Endothelial cell of umbilical vein (primary cell): ENCODE data around the gene CCL1. TPM values are rescaled to one million over a fixed set of nuclear protein-coding genes. Genes with fewer than 3 reads are reported as not detected.
A peak's percentile ranks its signal among the peaks of the same experiment; 100 is the strongest.

ENCODE experiments used
- BruUV-seq: library from RNA; stranded (reverse); fragments of 400-500 nt; replicated peaks from 2 replicates; lab custom pipeline; 2021; lab: Mats Ljungman, UMichigan
- CTCF ChIA-PET: fragments of 300-600, 350-600 bp; sonication (Branson Sonifier 250); formaldehyde crosslinking; loops from one replicate; lab custom pipeline; 2021; ENCODE audit warnings: antibody characterized with exemption, inconsistent platforms; lab: Charles Lee
- POLR2A ChIA-PET: fragments of 300-600, 350-600 bp; sonication (Branson Sonifier 250); formaldehyde crosslinking; loops from one replicate; lab custom pipeline; 2021; ENCODE audit warnings: antibody characterized with exemption, inconsistent platforms; lab: Charles Lee
- DNase-seq: peaks from one replicate; pipeline ENCODE4 v3.0.0-alpha.2; 2011; ENCODE audit warnings: low read depth, low spot score
- FAIRE-seq: peaks from 2 replicates; lab custom pipeline; 2011; peaks lifted over from hg19 to GRCh38; lab: Jason Lieb, UNC
- H2AFZ ChIP-seq: 2 replicates; pipeline ENCODE4 v1.6.0; 2012; ENCODE audit warnings: low read depth, low read length, control low read depth, inconsistent platforms
- H3K27ac ChIP-seq: 2 replicates; pipeline ENCODE4 v1.5.1; 2011; ENCODE audit warnings: low read depth, mild to moderate bottlenecking, control low read depth, low read length, moderate library complexity; ENCODE audit not compliant: insufficient read depth
- H3K27me3 ChIP-seq, 2 experiments: 2 replicates each; pipeline versions ENCODE4 v1.6.0 to v1.6.1; 2011; ENCODE audit warnings: low read length in 2 of 2, mixed read lengths in 1 of 2; ENCODE audit not compliant: control insufficient read depth in 2 of 2, insufficient read depth in 2 of 2
- H3K36me3 ChIP-seq, 2 experiments: 2 replicates in 1 of 2; 3 replicates in 1 of 2; pipeline ENCODE4 v1.5.1; 2011; ENCODE audit warnings: low read length in 2 of 2, mild to moderate bottlenecking in 1 of 2, moderate library complexity in 1 of 2; ENCODE audit not compliant: control insufficient read depth in 2 of 2, insufficient read depth in 2 of 2; ENCODE audit errors: extremely low read depth in 1 of 2
- H3K4me1 ChIP-seq: 3 replicates; pipeline ENCODE4 v1.5.1; 2011; ENCODE audit warnings: mild to moderate bottlenecking, low read length; ENCODE audit not compliant: control insufficient read depth, insufficient read depth; ENCODE audit errors: extremely low read depth
- H3K4me2 ChIP-seq: 2 replicates; pipeline ENCODE4 v1.6.1; 2011; ENCODE audit warnings: low read length, control low read depth, mixed read lengths; ENCODE audit not compliant: insufficient read depth
- H3K4me3 ChIP-seq, 3 experiments: fragments of 200-600 bp in 1 of 3; sonication (generic), shearing (Covaris generic) in 1 of 3; replicated peaks in 1 of 3; 2 replicates each; pipeline ENCODE4 v1.5.1; 2011 to 2016; ENCODE audit warnings: control low read depth in 3 of 3, low read length in 3 of 3, mild to moderate bottlenecking in 2 of 3, inconsistent platforms in 1 of 3, low read depth in 1 of 3, moderate library complexity in 1 of 3; ENCODE audit not compliant: insufficient read depth in 1 of 3
- H3K79me2 ChIP-seq: 2 replicates; pipeline ENCODE4 v1.6.0; 2012; ENCODE audit warnings: low read length, inconsistent platforms; ENCODE audit not compliant: control insufficient read depth, insufficient read depth
- H3K9ac ChIP-seq: replicated peaks from 2 replicates; pipeline ENCODE3; 2011; ENCODE audit warnings: low read length, control low read depth; ENCODE audit not compliant: insufficient read depth; ENCODE audit errors: extremely low read depth
- H3K9me1 ChIP-seq: replicated peaks from 3 replicates; pipeline ENCODE4 v1.6.0; 2011; ENCODE audit warnings: mild to moderate bottlenecking, low read length; ENCODE audit not compliant: control insufficient read depth, insufficient read depth; ENCODE audit errors: extremely low read depth
- H3K9me3 ChIP-seq: replicated peaks from 2 replicates; pipeline ENCODE4 v1.5.1; 2012; ENCODE audit warnings: low read length, inconsistent platforms; ENCODE audit not compliant: control insufficient read depth, insufficient read depth
- H4K20me1 ChIP-seq: replicated peaks from 2 replicates; pipeline ENCODE3; 2011; ENCODE audit warnings: mild to moderate bottlenecking, low read length; ENCODE audit not compliant: control insufficient read depth, insufficient read depth; ENCODE audit errors: extremely low read depth
- EZH2 ChIP-seq: IDR thresholded peaks from 2 replicates; pipeline ENCODE4 v1.6.1; 2012; ENCODE audit warnings: borderline replicate concordance, low read depth, mild to moderate bottlenecking, moderate library complexity, low read length, inconsistent platforms; ENCODE audit not compliant: severe bottlenecking
- FOS ChIP-seq: IDR thresholded peaks from 2 replicates; pipeline ENCODE4 v1.6.1; 2011; ENCODE audit warnings: mild to moderate bottlenecking, low read length, moderate library complexity, borderline replicate concordance; ENCODE audit not compliant: insufficient read depth
- GATA2 ChIP-seq: IDR thresholded peaks from 2 replicates; pipeline ENCODE4 v1.7.0; 2011; ENCODE audit warnings: low read depth, mild to moderate bottlenecking, moderate library complexity, mixed read lengths, low read length; ENCODE audit not compliant: insufficient read length, insufficient read depth
- JUN ChIP-seq: IDR thresholded peaks from 2 replicates; pipeline ENCODE4 v1.6.1; 2011; ENCODE audit warnings: borderline replicate concordance, low read depth; ENCODE audit not compliant: insufficient read length, insufficient read depth
- MYC ChIP-seq: IDR thresholded peaks from one replicate; pipeline ENCODE4 v1.6.1; 2011; ENCODE audit warnings: mild to moderate bottlenecking, low read depth, low read length
- POLR2A ChIP-seq: IDR thresholded peaks from 2 replicates; pipeline ENCODE4 v1.6.1; 2012; ENCODE audit warnings: low read depth, mild to moderate bottlenecking, control low read depth, low read length
- POLR2AphosphoS5 ChIP-seq: IDR thresholded peaks from 2 replicates; pipeline ENCODE4 v1.6.1; 2012; ENCODE audit warnings: low read depth, mild to moderate bottlenecking, control low read depth, low read length, moderate library complexity; ENCODE audit not compliant: insufficient read depth
- dilution Hi-C: fragments of 300-500 bp; cut with MboI; formaldehyde crosslinking; loops from one replicate; pipeline ENCODE4 v1.15.0; 2019; ENCODE audit warnings: low sequenced_read_pairs; ENCODE audit not compliant: extremely low pct_ligation_motif_present
- intact Hi-C: fragments of 100-400 bp; cut with micrococcal nuclease; formaldehyde crosslinking; loops from one replicate; pipeline ENCODE4 v1.10.0; 2022
- polyA plus RNA-seq, 4 experiments: library from polyadenylated mRNA; depleted of rRNA in 3 of 4; stranded (reverse) in 3 of 4; unstranded in 1 of 4; fragments of >200 nt; gene quantifications; 2 replicates each; pipeline versions ENCODE4 v1.2.1 to v1.2.3, GENCODE V29; 2011 to 2012; ENCODE audit warnings: missing spikeins in 1 of 4
- total RNA-seq: library from RNA; stranded (reverse); gene quantifications from 2 replicates; pipeline ENCODE4 v1.2.3, GENCODE V29; 2021
- TF ChIP-seq, protein P1 (sequence below): IDR thresholded peaks from 2 replicates; pipeline ENCODE4 v1.6.1; 2011; ENCODE audit not compliant: insufficient read depth, insufficient read length
- TF ChIP-seq, protein P2 (sequence below), 2 donors: IDR thresholded peaks; 1 replicate in 1 of 2; 2 replicates in 1 of 2; pipeline ENCODE4 v1.5.1; 2011; ENCODE audit warnings: low read length in 2 of 2, mild to moderate bottlenecking in 2 of 2, moderate library complexity in 2 of 2, control low read depth in 1 of 2, inconsistent platforms in 1 of 2, low read depth in 1 of 2; ENCODE audit not compliant: insufficient read depth in 1 of 2; ENCODE audit errors: extremely low read depth in 1 of 2

The CCL1 gene
- total and polyA plus RNA-seq, 2 donors (not counting 3 experiments of a cell fraction or from before 2014, with no cell fraction given) = not detected

DNA sequence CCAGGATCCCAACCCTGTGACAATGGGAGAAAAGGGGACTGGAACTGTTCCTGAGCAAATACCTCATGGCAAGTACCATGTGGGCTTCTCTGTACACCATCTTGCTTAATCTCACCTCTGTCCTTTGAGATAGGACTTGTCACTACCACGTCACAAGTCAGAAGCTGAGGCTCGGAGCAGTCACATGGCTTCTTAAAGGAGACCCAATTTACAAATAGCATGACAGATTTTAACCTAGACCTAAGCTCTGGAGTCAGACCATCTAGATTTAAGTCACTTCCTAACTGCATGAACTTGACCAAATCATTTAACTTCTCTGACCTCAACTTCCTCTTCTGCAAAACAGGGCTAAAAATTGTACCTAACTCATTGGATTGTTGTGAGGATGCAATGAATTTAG is 36.0 kb upstream of the CCL1 start:
- Histone ChIP-seq H3K27me3 (peaks cover 5 to 13% of the 10 kb centered on the region in 2 experiments), H4K20me1 (no peaks in the 10 kb centered on the region), H3K4me3 (no peak overlapping the region), H3K27ac (no peak overlapping the region), H3K4me1 (no peaks in the 10 kb centered on the region), H3K36me3 (no peaks in the 10 kb centered on the region), H3K9me1 (no peaks in the 10 kb centered on the region), H2AFZ (no peak overlapping the region), H3K9ac (no peak overlapping the region), H3K9me3 (no peaks in the 10 kb centered on the region), H3K79me2 (no peaks in the 10 kb centered on the region), H3K4me2 (no peak overlapping the region)
- intact Hi-C loops = no loop called here
- no TSS peak for BruUV-seq
- DNase-seq (no peak), FAIRE-seq (peak; percentile 66)
- POLR2A ChIA-PET = no interaction called here
- CTCF ChIA-PET = interaction anchor here (1.7 to 3.7 kb wide), 4 partner anchors 10 to 38 kb away, joined by 4 to 17 read pairs (median 12); no protein-coding TSS in a partner anchor
- dilution Hi-C loops = no loop called here
- TF ChIP-seq, protein P1, sequence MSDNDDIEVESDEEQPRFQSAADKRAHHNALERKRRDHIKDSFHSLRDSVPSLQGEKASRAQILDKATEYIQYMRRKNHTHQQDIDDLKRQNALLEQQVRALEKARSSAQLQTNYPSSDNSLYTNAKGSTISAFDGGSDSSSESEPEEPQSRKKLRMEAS = no peak
- TF ChIP-seq EZH2 (no peak), JUN (no peak), MYC (no peak), POLR2A (no peak), GATA2 (no peak), POLR2AphosphoS5 (no peak), FOS (no peak)
- TF ChIP-seq, protein P2, sequence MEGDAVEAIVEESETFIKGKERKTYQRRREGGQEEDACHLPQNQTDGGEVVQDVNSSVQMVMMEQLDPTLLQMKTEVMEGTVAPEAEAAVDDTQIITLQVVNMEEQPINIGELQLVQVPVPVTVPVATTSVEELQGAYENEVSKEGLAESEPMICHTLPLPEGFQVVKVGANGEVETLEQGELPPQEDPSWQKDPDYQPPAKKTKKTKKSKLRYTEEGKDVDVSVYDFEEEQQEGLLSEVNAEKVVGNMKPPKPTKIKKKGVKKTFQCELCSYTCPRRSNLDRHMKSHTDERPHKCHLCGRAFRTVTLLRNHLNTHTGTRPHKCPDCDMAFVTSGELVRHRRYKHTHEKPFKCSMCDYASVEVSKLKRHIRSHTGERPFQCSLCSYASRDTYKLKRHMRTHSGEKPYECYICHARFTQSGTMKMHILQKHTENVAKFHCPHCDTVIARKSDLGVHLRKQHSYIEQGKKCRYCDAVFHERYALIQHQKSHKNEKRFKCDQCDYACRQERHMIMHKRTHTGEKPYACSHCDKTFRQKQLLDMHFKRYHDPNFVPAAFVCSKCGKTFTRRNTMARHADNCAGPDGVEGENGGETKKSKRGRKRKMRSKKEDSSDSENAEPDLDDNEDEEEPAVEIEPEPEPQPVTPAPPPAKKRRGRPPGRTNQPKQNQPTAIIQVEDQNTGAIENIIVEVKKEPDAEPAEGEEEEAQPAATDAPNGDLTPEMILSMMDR (IDR thresholded peaks at IDR 0.05; ENCODE audit: extremely low read depth in 1 of 2, insufficient read depth in 1 of 2, low read depth in 1 of 2, low read length in 2 of 2) = no peak
